Vagina (tissue), 2 donors: ENCODE data around the gene DGKQ.

Experiments
- POLR2A ChIP-seq, 2 donors: fragments of 450-650 bp; IDR thresholded peaks; one replicate each; pipeline ENCODE4 v1.6.1; 2017; ENCODE audit warnings: antibody characterized with exemption in 2 of 2, mild to moderate bottlenecking in 2 of 2, moderate library complexity in 2 of 2
- POLR2AphosphoS5 ChIP-seq, 2 donors: sonication (generic); formaldehyde crosslinking; IDR thresholded peaks; one replicate each; pipeline ENCODE4 v1.9.0; 2017; ENCODE audit warnings: antibody characterized with exemption in 2 of 2, mild to moderate bottlenecking in 2 of 2, low read depth in 1 of 2; ENCODE audit not compliant: insufficient read depth in 1 of 2
- TF ChIP-seq, protein P1 (sequence below), 3 experiments: fragments of 450-650 bp in 2 of 3; fragments of 200-600 bp in 1 of 3; sonication (generic) in 1 of 3; IDR thresholded peaks; one replicate each; pipeline ENCODE4 v1.5.1; 2017 to 2019; ENCODE audit warnings: antibody characterized with exemption in 3 of 3, mild to moderate bottlenecking in 2 of 3, moderate library complexity in 2 of 3

DNA sequence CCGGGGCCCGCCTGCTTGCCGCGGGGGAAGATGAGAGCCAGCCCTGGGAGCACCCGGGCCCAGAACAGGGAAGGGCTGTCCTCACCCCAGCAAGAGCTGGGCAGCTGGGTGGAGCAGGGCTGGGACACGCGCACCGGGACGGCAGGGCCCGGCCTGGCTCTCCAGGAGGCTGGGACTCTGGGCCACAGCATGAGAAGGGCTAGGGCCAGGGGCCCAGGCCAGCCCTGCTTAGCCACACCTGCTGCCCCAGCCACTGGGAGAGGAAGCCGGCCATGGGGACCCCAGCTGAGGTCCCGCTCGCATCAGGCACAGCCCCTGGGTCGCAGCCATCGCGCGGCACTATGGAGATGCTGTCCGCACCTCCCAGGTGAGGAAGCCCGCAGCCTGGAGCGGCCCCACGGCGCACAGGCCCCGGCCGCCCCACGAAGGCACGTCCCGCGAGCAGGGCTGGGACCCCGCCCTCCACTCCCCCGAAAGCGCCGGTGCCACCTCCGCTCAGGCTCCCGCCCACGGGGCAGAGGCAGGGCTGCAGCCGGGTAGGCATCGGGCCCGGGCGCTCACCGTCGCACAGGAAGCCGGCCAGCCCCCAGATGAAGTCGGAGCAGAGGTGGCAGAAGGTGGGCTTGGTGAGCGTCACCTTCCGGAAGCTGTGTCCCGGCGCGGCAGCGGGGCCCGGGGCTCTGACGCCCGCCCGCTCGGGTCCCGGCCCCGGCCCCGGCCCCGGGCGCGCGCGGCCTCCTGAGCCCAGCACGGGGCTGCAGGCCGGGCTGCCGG lies 531 bp downstream of the DGKQ start:
- TF ChIP-seq POLR2AphosphoS5 (IDR thresholded peaks at IDR 0.05; ENCODE audit: insufficient read depth in 1 of 2, low read depth in 1 of 2): no peak
- TF ChIP-seq, protein P1, sequence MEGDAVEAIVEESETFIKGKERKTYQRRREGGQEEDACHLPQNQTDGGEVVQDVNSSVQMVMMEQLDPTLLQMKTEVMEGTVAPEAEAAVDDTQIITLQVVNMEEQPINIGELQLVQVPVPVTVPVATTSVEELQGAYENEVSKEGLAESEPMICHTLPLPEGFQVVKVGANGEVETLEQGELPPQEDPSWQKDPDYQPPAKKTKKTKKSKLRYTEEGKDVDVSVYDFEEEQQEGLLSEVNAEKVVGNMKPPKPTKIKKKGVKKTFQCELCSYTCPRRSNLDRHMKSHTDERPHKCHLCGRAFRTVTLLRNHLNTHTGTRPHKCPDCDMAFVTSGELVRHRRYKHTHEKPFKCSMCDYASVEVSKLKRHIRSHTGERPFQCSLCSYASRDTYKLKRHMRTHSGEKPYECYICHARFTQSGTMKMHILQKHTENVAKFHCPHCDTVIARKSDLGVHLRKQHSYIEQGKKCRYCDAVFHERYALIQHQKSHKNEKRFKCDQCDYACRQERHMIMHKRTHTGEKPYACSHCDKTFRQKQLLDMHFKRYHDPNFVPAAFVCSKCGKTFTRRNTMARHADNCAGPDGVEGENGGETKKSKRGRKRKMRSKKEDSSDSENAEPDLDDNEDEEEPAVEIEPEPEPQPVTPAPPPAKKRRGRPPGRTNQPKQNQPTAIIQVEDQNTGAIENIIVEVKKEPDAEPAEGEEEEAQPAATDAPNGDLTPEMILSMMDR (IDR thresholded peaks at IDR 0.05): no peak
- TF ChIP-seq POLR2A (IDR thresholded peaks at IDR 0.05): no peak
